ENCODE measurements around the gene ZNF662.

GRCh38 chr3:42886294-42886822 lies 19.6 kb upstream of the ZNF662 start:
- no peak for TF ChIP-seq CTCF (IDR thresholded peaks at IDR 0.05)
- TF ChIP-seq POLR2AphosphoS5 (IDR thresholded peaks at IDR 0.05), result no peak
- no peak for TF ChIP-seq POLR2A (IDR thresholded peaks at IDR 0.05)
- no peak for TF ChIP-seq EP300 (IDR thresholded peaks at IDR 0.05)

All from stomach (tissue), 4 donors.